ENCODE data around the gene E4F1. TPM values are rescaled to one million over a fixed set of nuclear protein-coding genes. Genes with fewer than 3 reads are reported as not detected.

Gene E4F1
- total and polyA plus RNA-seq, 2 of the 13 experiments (the other 11 are each of a cell fraction or from before 2014, with no cell fraction given): 13.8 to 19.5 TPM

DNA sequence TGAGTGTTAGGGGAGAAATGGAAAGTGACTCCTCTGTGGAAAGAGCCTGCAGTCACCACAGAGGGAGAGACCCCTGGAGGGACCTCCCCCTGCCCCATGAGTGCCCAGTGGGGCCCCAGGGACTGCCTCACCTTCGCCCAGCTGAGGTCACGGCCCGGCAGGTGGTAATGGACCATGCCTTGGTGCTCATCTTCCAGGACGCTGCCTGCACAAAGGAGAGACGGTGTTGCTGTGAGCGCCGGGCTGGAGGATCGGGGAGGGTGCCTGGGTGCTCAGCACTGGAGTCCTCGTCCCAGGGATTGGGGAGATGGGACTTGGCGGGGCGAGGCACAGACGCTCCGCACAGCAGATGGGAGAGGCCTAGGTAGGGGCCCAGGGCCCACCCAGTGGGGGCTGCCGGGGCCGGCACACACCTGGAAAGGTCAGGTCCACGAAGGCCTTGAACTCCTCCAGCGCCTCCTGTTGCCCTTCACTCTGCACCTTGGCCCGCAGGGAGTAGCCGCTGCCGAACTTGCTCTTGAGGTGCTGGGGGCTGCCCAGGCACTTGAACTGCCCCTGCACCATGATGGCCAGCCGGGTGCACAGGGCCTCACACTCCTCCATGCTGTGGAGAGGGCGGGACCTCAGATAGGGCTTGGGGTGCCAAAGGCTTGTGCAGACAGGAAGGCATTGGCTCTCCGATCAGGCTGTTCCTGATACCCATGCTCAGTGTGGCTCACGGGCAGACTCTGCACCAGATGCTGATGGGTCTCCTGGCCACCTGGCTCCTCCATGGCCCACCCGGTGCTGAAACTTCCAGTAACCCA lies 54.3 kb downstream of the E4F1 start (continued):
- TF ChIP-seq, protein P1, sequence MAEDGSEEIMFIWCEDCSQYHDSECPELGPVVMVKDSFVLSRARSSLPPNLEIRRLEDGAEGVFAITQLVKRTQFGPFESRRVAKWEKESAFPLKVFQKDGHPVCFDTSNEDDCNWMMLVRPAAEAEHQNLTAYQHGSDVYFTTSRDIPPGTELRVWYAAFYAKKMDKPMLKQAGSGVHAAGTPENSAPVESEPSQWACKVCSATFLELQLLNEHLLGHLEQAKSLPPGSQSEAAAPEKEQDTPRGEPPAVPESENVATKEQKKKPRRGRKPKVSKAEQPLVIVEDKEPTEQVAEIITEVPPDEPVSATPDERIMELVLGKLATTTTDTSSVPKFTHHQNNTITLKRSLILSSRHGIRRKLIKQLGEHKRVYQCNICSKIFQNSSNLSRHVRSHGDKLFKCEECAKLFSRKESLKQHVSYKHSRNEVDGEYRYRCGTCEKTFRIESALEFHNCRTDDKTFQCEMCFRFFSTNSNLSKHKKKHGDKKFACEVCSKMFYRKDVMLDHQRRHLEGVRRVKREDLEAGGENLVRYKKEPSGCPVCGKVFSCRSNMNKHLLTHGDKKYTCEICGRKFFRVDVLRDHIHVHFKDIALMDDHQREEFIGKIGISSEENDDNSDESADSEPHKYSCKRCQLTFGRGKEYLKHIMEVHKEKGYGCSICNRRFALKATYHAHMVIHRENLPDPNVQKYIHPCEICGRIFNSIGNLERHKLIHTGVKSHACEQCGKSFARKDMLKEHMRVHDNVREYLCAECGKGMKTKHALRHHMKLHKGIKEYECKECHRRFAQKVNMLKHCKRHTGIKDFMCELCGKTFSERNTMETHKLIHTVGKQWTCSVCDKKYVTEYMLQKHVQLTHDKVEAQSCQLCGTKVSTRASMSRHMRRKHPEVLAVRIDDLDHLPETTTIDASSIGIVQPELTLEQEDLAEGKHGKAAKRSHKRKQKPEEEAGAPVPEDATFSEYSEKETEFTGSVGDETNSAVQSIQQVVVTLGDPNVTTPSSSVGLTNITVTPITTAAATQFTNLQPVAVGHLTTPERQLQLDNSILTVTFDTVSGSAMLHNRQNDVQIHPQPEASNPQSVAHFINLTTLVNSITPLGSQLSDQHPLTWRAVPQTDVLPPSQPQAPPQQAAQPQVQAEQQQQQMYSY (CRISPR knock-in tag; IDR thresholded peaks at IDR 0.05): no peak
- no peak for TF ChIP-seq ZNF775 (CRISPR knock-in tag; IDR thresholded peaks at IDR 0.05; ENCODE audit: borderline replicate concordance)
- TF ChIP-seq, protein P2, sequence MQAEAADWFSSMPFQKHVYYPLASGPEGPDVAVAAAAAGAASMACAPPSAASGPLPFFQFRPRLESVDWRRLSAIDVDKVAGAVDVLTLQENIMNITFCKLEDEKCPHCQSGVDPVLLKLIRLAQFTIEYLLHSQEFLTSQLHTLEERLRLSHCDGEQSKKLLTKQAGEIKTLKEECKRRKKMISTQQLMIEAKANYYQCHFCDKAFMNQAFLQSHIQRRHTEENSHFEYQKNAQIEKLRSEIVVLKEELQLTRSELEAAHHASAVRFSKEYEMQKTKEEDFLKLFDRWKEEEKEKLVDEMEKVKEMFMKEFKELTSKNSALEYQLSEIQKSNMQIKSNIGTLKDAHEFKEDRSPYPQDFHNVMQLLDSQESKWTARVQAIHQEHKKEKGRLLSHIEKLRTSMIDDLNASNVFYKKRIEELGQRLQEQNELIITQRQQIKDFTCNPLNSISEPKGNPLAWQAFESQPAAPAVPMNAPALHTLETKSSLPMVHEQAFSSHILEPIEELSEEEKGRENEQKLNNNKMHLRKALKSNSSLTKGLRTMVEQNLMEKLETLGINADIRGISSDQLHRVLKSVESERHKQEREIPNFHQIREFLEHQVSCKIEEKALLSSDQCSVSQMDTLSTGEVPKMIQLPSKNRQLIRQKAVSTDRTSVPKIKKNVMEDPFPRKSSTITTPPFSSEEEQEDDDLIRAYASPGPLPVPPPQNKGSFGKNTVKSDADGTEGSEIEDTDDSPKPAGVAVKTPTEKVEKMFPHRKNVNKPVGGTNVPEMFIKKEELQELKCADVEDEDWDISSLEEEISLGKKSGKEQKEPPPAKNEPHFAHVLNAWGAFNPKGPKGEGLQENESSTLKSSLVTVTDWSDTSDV (CRISPR knock-in tag; IDR thresholded peaks at IDR 0.05): no peak
- no peak for TF ChIP-seq ZNF724P (CRISPR knock-in tag; IDR thresholded peaks at IDR 0.05; ENCODE audit: borderline replicate concordance)
- TF ChIP-seq MYNN (CRISPR knock-in tag; IDR thresholded peaks at IDR 0.05; ENCODE audit: low read depth): no peak
- TF ChIP-seq, protein P3, sequence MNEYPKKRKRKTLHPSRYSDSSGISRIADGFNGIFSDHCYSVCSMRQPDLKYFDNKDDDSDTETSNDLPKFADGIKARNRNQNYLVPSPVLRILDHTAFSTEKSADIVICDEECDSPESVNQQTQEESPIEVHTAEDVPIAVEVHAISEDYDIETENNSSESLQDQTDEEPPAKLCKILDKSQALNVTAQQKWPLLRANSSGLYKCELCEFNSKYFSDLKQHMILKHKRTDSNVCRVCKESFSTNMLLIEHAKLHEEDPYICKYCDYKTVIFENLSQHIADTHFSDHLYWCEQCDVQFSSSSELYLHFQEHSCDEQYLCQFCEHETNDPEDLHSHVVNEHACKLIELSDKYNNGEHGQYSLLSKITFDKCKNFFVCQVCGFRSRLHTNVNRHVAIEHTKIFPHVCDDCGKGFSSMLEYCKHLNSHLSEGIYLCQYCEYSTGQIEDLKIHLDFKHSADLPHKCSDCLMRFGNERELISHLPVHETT (CRISPR knock-in tag; conservative IDR thresholded peaks at IDR 0.05): no peak
- no peak for TF ChIP-seq DNMT1 (CRISPR knock-in tag; IDR thresholded peaks at IDR 0.05)
- TF ChIP-seq DMAP1 (CRISPR knock-in tag; IDR thresholded peaks at IDR 0.05): no peak
- TF ChIP-seq HIVEP1 (CRISPR knock-in tag; IDR thresholded peaks at IDR 0.05): no peak
- no peak for TF ChIP-seq SP1 (IDR thresholded peaks at IDR 0.05)
- TF ChIP-seq SP1 (CRISPR knock-in tag; IDR thresholded peaks at IDR 0.05): no peak
- TF ChIP-seq ZNF232 (CRISPR knock-in tag; IDR thresholded peaks at IDR 0.05; ENCODE audit: borderline replicate concordance): no peak
- TF ChIP-seq PAF1 (CRISPR knock-in tag; IDR thresholded peaks at IDR 0.05): no peak
